Neural cell (in vitro differentiated cells): ENCODE data around the gene BCO1. TPM values are rescaled to one million over a fixed set of nuclear protein-coding genes. Genes with fewer than 3 reads are reported as not detected.

ENCODE experiments used
- H2AFZ ChIP-seq: fragments of 200-600, 300-800 bp; sonication (generic), shearing (Covaris generic); 2 replicates; pipeline ENCODE4 v1.6.0; 2014; ENCODE audit warnings: low read depth, mild to moderate bottlenecking, antibody characterized with exemption, low read length, moderate library complexity
- H3F3A ChIP-seq: fragments of 200-600 bp; shearing (Covaris generic); 2 replicates; pipeline ENCODE4 v1.6.1; 2016; ENCODE audit warnings: mild to moderate bottlenecking, moderate library complexity, mixed read lengths, antibody characterized with exemption, low read length; ENCODE audit not compliant: insufficient read depth, poor library complexity, severe bottlenecking
- H3K27ac ChIP-seq: fragments of 200-600, 300-800 bp; sonication (generic), shearing (Covaris generic); 2 replicates; pipeline ENCODE4 v1.5.1; 2014; ENCODE audit warnings: mild to moderate bottlenecking, low read length, moderate library complexity
- H3K27me3 ChIP-seq: fragments of 300-800, 200-600 bp; sonication (generic), shearing (Covaris generic); 2 replicates; pipeline ENCODE4 v1.6.0; 2014; ENCODE audit warnings: mild to moderate bottlenecking, low read depth, low read length, moderate library complexity; ENCODE audit not compliant: insufficient read depth
- H3K36me3 ChIP-seq: fragments of 300-800, 200-600 bp; sonication (generic), shearing (Covaris generic); 2 replicates; pipeline ENCODE4 v1.5.1; 2014; ENCODE audit warnings: mild to moderate bottlenecking, antibody characterized with exemption, low read length, moderate library complexity; ENCODE audit not compliant: insufficient read depth
- H3K4me2 ChIP-seq: fragments of 300-800, 200-600 bp; sonication (generic), shearing (Covaris generic); 2 replicates; pipeline ENCODE4 v1.6.0; 2014; ENCODE audit warnings: mild to moderate bottlenecking, low read length
- H3K4me3 ChIP-seq: fragments of 300-800, 200-600 bp; sonication (generic), shearing (Covaris generic); 2 replicates; pipeline ENCODE4 v1.5.1; 2014; ENCODE audit warnings: mild to moderate bottlenecking, low read length, moderate library complexity
- H3K79me2 ChIP-seq: fragments of 200-600 bp; shearing (Covaris generic); replicated peaks from 2 replicates; pipeline ENCODE4 v1.6.0; 2014; ENCODE audit warnings: mild to moderate bottlenecking, low read length, moderate library complexity; ENCODE audit not compliant: insufficient read depth
- H3K9ac ChIP-seq: fragments of 300-800, 200-600 bp; sonication (generic), shearing (Covaris generic); 2 replicates; pipeline ENCODE4 v1.6.1; 2016; ENCODE audit warnings: mild to moderate bottlenecking, low read length, mixed read lengths
- H3K9me2 ChIP-seq: fragments of 200-600 bp; shearing (Covaris generic); 2 replicates; pipeline ENCODE4 v1.6.1; 2016; ENCODE audit warnings: mild to moderate bottlenecking, low read length, mixed read lengths; ENCODE audit not compliant: insufficient read depth
- H3K9me3 ChIP-seq: fragments of 200-600, 300-800 bp; sonication (generic), shearing (Covaris generic); 2 replicates; pipeline ENCODE4 v1.6.1; 2016; ENCODE audit warnings: mild to moderate bottlenecking, mixed run types, low read length, moderate library complexity, mixed read lengths
- H4K20me1 ChIP-seq: fragments of 200-600 bp; shearing (Covaris generic); 2 replicates; pipeline ENCODE4 v1.6.1; 2016; ENCODE audit warnings: mild to moderate bottlenecking, mixed run types; ENCODE audit not compliant: insufficient read depth
- CTCF ChIP-seq: fragments of 450-650 bp; IDR thresholded peaks from 2 replicates; pipeline ENCODE4 v1.5.1; 2014; ENCODE audit warnings: antibody characterized with exemption, mild to moderate bottlenecking, moderate library complexity; ENCODE audit not compliant: poor library complexity, severe bottlenecking
- EP300 ChIP-seq: fragments of 450-650 bp; conservative IDR thresholded peaks from 2 replicates; pipeline ENCODE4 v1.6.1; 2014; ENCODE audit warnings: antibody characterized with exemption, mild to moderate bottlenecking, moderate library complexity; ENCODE audit not compliant: poor library complexity, severe bottlenecking
- EZH2 ChIP-seq: fragments of 200-600, 300-800 bp; shearing (Covaris generic), sonication (generic); IDR thresholded peaks from 2 replicates; pipeline ENCODE4 v1.6.1; 2014; ENCODE audit warnings: antibody characterized with exemption, low read length, borderline replicate concordance, mild to moderate bottlenecking; ENCODE audit not compliant: insufficient read depth, poor library complexity, severe bottlenecking
- MXI1 ChIP-seq: fragments of 450-650 bp; conservative IDR thresholded peaks from 2 replicates; pipeline ENCODE4 v1.6.1; 2014; ENCODE audit warnings: antibody characterized with exemption, mild to moderate bottlenecking; ENCODE audit not compliant: poor library complexity, severe bottlenecking
- POLR2AphosphoS5 ChIP-seq: IDR thresholded peaks from 2 replicates; pipeline ENCODE4 v1.6.1; 2012
- RAD21 ChIP-seq: fragments of 450-650 bp; conservative IDR thresholded peaks from 2 replicates; pipeline ENCODE4 v1.6.1; 2014; ENCODE audit warnings: antibody characterized with exemption, mild to moderate bottlenecking, moderate library complexity
- REST ChIP-seq: IDR thresholded peaks from 2 replicates; pipeline ENCODE4 v1.6.1; 2012; ENCODE audit warnings: borderline replicate concordance
- SMC3 ChIP-seq: fragments of 450-650 bp; conservative IDR thresholded peaks from 2 replicates; pipeline ENCODE4 v1.6.1; 2014; ENCODE audit warnings: antibody characterized with exemption, mild to moderate bottlenecking, moderate library complexity; ENCODE audit not compliant: poor library complexity
- TAF1 ChIP-seq: IDR thresholded peaks from 2 replicates; pipeline ENCODE4 v1.6.1; 2012; ENCODE audit warnings: low read depth
- polyA plus RNA-seq: library from polyadenylated mRNA; depleted of rRNA; stranded (reverse); fragments of >200 nt; gene quantifications from 2 replicates; pipeline ENCODE4 v1.2.3, GENCODE V29; 2014

The BCO1 gene
- polyA plus RNA-seq, 1 donor from 2014 or later: not detected

GRCh38 chr16:81264386-81264785, 25.9 kb downstream of the BCO1 start:
- no peaks in the 10 kb centered on the region for H4K20me1 ChIP-seq
- H2AFZ ChIP-seq: no peak overlapping the region
- no peaks in the 10 kb centered on the region for H3K27me3 ChIP-seq
- TF ChIP-seq POLR2AphosphoS5: no peak
- TF ChIP-seq TAF1: no peak
- no peak for TF ChIP-seq CTCF
- TF ChIP-seq REST: no peak
- no peak for TF ChIP-seq EP300
- no peak for TF ChIP-seq RAD21
- TF ChIP-seq EZH2: no peak
- no peak for TF ChIP-seq SMC3
- TF ChIP-seq MXI1: no peak
- no peak overlapping the region for H3K27ac ChIP-seq
- no peaks in the 10 kb centered on the region for H3K9me2 ChIP-seq
- no peaks in the 10 kb centered on the region for H3K79me2 ChIP-seq
- H3K9ac ChIP-seq: no peak overlapping the region
- no peaks in the 10 kb centered on the region for H3K36me3 ChIP-seq
- H3K4me3 ChIP-seq: no peak overlapping the region
- H3K9me3 ChIP-seq: no peaks in the 10 kb centered on the region
- H3F3A ChIP-seq: no peaks in the 10 kb centered on the region
- no peak overlapping the region for H3K4me2 ChIP-seq

- Histone ChIP-seq H2AFZ (no peak overlapping the region), H3F3A (no peaks in the 10 kb centered on the region), H3K79me2 (no peaks in the 10 kb centered on the region), H4K20me1 (no peaks in the 10 kb centered on the region), H3K36me3 (no peaks in the 10 kb centered on the region), H3K4me2 (no peak overlapping the region), H3K4me3 (no peak overlapping the region), H3K27ac (no peak overlapping the region), H3K9me2 (no peaks in the 10 kb centered on the region), H3K27me3 (no peaks in the 10 kb centered on the region), H3K9ac (no peak overlapping the region), H3K9me3 (no peaks in the 10 kb centered on the region)
- no peak for TF ChIP-seq CTCF
- TF ChIP-seq POLR2AphosphoS5: no peak
- TF ChIP-seq EP300: no peak
- no peak for TF ChIP-seq MXI1
- no peak for TF ChIP-seq RAD21
- no peak for TF ChIP-seq TAF1
- TF ChIP-seq EZH2: no peak
- TF ChIP-seq SMC3: no peak
- no peak for TF ChIP-seq REST
Measured at GRCh38 chr16:81265052-81265451, 26.6 kb downstream of the BCO1 start.
